PC-3 (cell line): ENCODE data around the gene IZUMO2. TPM values are rescaled to one million over a fixed set of nuclear protein-coding genes. Genes with fewer than 3 reads are reported as not detected.

ENCODE experiments used
- ATAC-seq: fragments of 200-7000 bp; cut with Tn5 transposase; 2 replicates; pipeline ENCODE4 v1.9.1; 2020; ENCODE audit warnings: mild to moderate bottlenecking, moderate library complexity
- BruUV-seq: library from RNA; stranded (reverse); fragments of 400-500 nt; replicated peaks from 2 replicates; lab custom pipeline; 2021; lab: Mats Ljungman, UMichigan
- CTCF ChIA-PET: fragments of 300-600 bp; sonication (Branson Sonifier 250); formaldehyde crosslinking; loops from one replicate; lab custom pipeline; 2022; ENCODE audit warnings: antibody characterized with exemption; lab: Charles Lee
- POLR2A ChIA-PET: fragments of 300-600 bp; sonication (Branson Sonifier 250); formaldehyde crosslinking; loops from one replicate; lab custom pipeline; 2022; ENCODE audit warnings: antibody characterized with exemption; ENCODE audit not compliant: unreplicated experiment; lab: Charles Lee
- DNase-seq: peaks from one replicate; pipeline ENCODE4 v3.0.0-alpha.2; 2015
- H2AFZ ChIP-seq: fragments of 300-600 bp; sonication (generic); 2 replicates; pipeline ENCODE4 v1.6.0; 2016; ENCODE audit warnings: antibody characterized with exemption, low read length
- H3F3A ChIP-seq: fragments of 300-600 bp; sonication (generic); one replicate; pipeline ENCODE4 v1.6.0; 2017; ENCODE audit warnings: antibody characterized with exemption, low read length, control low read depth, mild to moderate bottlenecking; ENCODE audit not compliant: unreplicated experiment
- H3K27ac ChIP-seq: fragments of 300-600 bp; sonication (generic); 2 replicates; pipeline ENCODE4 v1.5.1; 2016; ENCODE audit warnings: mild to moderate bottlenecking, low read length
- H3K27me3 ChIP-seq: fragments of 300-600 bp; sonication (generic); 2 replicates; pipeline ENCODE4 v1.6.1; 2016; ENCODE audit warnings: low read length, mixed read lengths
- H3K36me3 ChIP-seq: fragments of 300-600 bp; sonication (generic); 2 replicates; pipeline ENCODE4 v1.6.1; 2016; ENCODE audit warnings: low read depth, mixed run types, low read length, mixed read lengths
- H3K4me1 ChIP-seq: fragments of 300-600 bp; sonication (generic); 2 replicates; pipeline ENCODE4 v1.5.1; 2016; ENCODE audit warnings: low read length; ENCODE audit not compliant: insufficient read depth
- H3K4me2 ChIP-seq: fragments of 300-600 bp; sonication (generic); 2 replicates; pipeline ENCODE4 v1.6.0; 2016; ENCODE audit warnings: low read length
- H3K4me3 ChIP-seq: fragments of 300-600 bp; sonication (generic); 2 replicates; pipeline ENCODE4 v1.5.1; 2016; ENCODE audit warnings: mild to moderate bottlenecking, low read length, mixed read lengths
- H3K79me2 ChIP-seq: fragments of 300-600 bp; sonication (generic); 2 replicates; pipeline ENCODE4 v1.6.1; 2017; ENCODE audit warnings: low read length, mixed read lengths
- H3K9ac ChIP-seq: fragments of 300-600 bp; sonication (generic); 2 replicates; pipeline ENCODE4 v1.6.0; 2016; ENCODE audit warnings: mild to moderate bottlenecking, low read length
- H3K9me2 ChIP-seq: fragments of 300-600 bp; sonication (generic); replicated peaks from 2 replicates; pipeline ENCODE4 v1.6.1; 2016; ENCODE audit warnings: mixed run types, low read length, mixed read lengths
- H3K9me3 ChIP-seq: fragments of 300-600 bp; sonication (generic); 2 replicates; pipeline ENCODE4 v1.6.1; 2016; ENCODE audit warnings: low read length, mixed read lengths
- H4K20me1 ChIP-seq: fragments of 300-600 bp; sonication (generic); 2 replicates; pipeline ENCODE4 v1.6.1; 2016; ENCODE audit warnings: low read length, mixed read lengths
- EZH2 ChIP-seq: fragments of 300-600 bp; sonication (generic); IDR thresholded peaks from one replicate; pipeline ENCODE4 v1.6.1; 2017; ENCODE audit warnings: antibody characterized with exemption, mild to moderate bottlenecking, low read length; ENCODE audit not compliant: unreplicated experiment
- EZH2phosphoT487 ChIP-seq: fragments of 300-600 bp; sonication (generic); IDR thresholded peaks from 2 replicates; pipeline ENCODE4 v1.6.1; 2018; ENCODE audit warnings: mild to moderate bottlenecking, antibody characterized with exemption, low read length, borderline replicate concordance
- intact Hi-C: fragments of 100-400 bp; cut with micrococcal nuclease; formaldehyde crosslinking; loops from 2 replicates; pipeline ENCODE4 v1.9.0; 2023
- total RNA-seq: library from RNA; depleted of rRNA; stranded (reverse); fragments of >200 nt; gene quantifications from 2 replicates; pipeline ENCODE4 v1.2.3, GENCODE V29; 2014
- TF ChIP-seq, protein P1 (sequence below): fragments of 300-600 bp; sonication (generic); conservative IDR thresholded peaks from 2 replicates; pipeline ENCODE4 v1.5.1; 2017; ENCODE audit warnings: antibody characterized with exemption, low read depth, mild to moderate bottlenecking, low read length

The IZUMO2 gene
- total RNA-seq, 1 experiment from 2014 or later, result not detected

- no TSS peak for BruUV-seq
These were observed 42.0 kb upstream of the IZUMO2 start for GRCh38 chr19:50204811-50205675.

GRCh38 chr19:50204081-50204428, 41.0 kb upstream of the IZUMO2 start:
- H3K9ac ChIP-seq, result peak overlapping the region; percentile 75

More at GRCh38 chr19:50204811-50205675, 42.0 kb upstream of the IZUMO2 start:
- peaks cover 22% of the 10 kb centered on the region for H3K79me2 ChIP-seq
- peaks cover 21% of the 10 kb centered on the region for H3K4me1 ChIP-seq
- H3K9me2 ChIP-seq, result no peaks in the 10 kb centered on the region
- H3K27me3 ChIP-seq, result no peaks in the 10 kb centered on the region
- H3K4me3 ChIP-seq, result peak overlapping the region; percentile 77
- no peaks in the 10 kb centered on the region for H4K20me1 ChIP-seq
- H3F3A ChIP-seq, result no peaks in the 10 kb centered on the region
- ChIA-PET CTCF (interaction anchor here (0.6 to 1.2 kb wide), 5 partner anchors 10 to 379 kb away, joined by 3 to 4 read pairs (median 4); partner anchors contain the start of gene KCNC3), POLR2A (no interaction called here)
- H3K36me3 ChIP-seq, result no peaks in the 10 kb centered on the region
- ATAC-seq (peak; percentile 46), DNase-seq (peak; percentile 85)
- intact Hi-C loops, result no loop called here
- peak overlapping the region; percentile 75 for H2AFZ ChIP-seq
- H3K9me3 ChIP-seq, result no peaks in the 10 kb centered on the region
- TF ChIP-seq EZH2phosphoT487 (no peak), EZH2 (no peak)
- TF ChIP-seq, protein P1, sequence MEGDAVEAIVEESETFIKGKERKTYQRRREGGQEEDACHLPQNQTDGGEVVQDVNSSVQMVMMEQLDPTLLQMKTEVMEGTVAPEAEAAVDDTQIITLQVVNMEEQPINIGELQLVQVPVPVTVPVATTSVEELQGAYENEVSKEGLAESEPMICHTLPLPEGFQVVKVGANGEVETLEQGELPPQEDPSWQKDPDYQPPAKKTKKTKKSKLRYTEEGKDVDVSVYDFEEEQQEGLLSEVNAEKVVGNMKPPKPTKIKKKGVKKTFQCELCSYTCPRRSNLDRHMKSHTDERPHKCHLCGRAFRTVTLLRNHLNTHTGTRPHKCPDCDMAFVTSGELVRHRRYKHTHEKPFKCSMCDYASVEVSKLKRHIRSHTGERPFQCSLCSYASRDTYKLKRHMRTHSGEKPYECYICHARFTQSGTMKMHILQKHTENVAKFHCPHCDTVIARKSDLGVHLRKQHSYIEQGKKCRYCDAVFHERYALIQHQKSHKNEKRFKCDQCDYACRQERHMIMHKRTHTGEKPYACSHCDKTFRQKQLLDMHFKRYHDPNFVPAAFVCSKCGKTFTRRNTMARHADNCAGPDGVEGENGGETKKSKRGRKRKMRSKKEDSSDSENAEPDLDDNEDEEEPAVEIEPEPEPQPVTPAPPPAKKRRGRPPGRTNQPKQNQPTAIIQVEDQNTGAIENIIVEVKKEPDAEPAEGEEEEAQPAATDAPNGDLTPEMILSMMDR, result no peak
- peak overlapping the region; percentile 88 for H3K4me2 ChIP-seq
- H3K27ac ChIP-seq, result peak overlapping the region; percentile 55
- H3K9ac ChIP-seq, result peak overlapping the region; percentile 76

More at GRCh38 chr19:50204081-50204428, 41.0 kb upstream of the IZUMO2 start:
- no peak for TF ChIP-seq EZH2
- TF ChIP-seq, protein P1, result no peak
- Histone ChIP-seq H3K9me3 (no peaks in the 10 kb centered on the region), H3K27me3 (no peaks in the 10 kb centered on the region), H3K9me2 (no peaks in the 10 kb centered on the region), H4K20me1 (no peaks in the 10 kb centered on the region), H3F3A (no peaks in the 10 kb centered on the region), H3K4me1 (peaks cover 21% of the 10 kb centered on the region), H2AFZ (peak overlapping the region; percentile 84), H3K4me2 (peak overlapping the region; percentile 88), H3K4me3 (peak overlapping the region; percentile 77), H3K79me2 (peaks cover 22% of the 10 kb centered on the region), H3K27ac (no peak overlapping the region), H3K36me3 (no peaks in the 10 kb centered on the region)
- TSS peak; percentile 76 for BruUV-seq
- POLR2A ChIA-PET, result no interaction called here
- intact Hi-C loops, result no loop called here
- CTCF ChIA-PET, result no interaction called here
- no peak for ATAC-seq
- no peak for DNase-seq
